Measurements from ENCODE around the gene MAP3K1.

MAP3K1 gene

GRCh38 chr5:56837956-56838355, 22.6 kb downstream of the MAP3K1 start:
- peaks cover 3% of the 10 kb centered on the region for H3K4me1 ChIP-seq (ENCODE audit: insufficient read depth, insufficient read length)
- TF ChIP-seq YY1 (IDR thresholded peaks at IDR 0.05; ENCODE audit: insufficient read depth, insufficient read length) = no peak
- TF ChIP-seq ZNF274 (IDR thresholded peaks at IDR 0.05; ENCODE audit: low read depth, low read length) = no peak
- TF ChIP-seq SUZ12 (IDR thresholded peaks at IDR 0.05; ENCODE audit: extremely low read depth, insufficient read depth, insufficient read length) = no peak
- no peak for DNase-seq (ENCODE audit: low read depth, low spot score)
- H3K4me3 ChIP-seq (ENCODE audit: insufficient read length, low read depth) = no peak overlapping the region
- H3K36me3 ChIP-seq (ENCODE audit: insufficient read depth, insufficient read length, low read length) = peaks cover 3% of the 10 kb centered on the region
- H3K27me3 ChIP-seq (ENCODE audit: insufficient read depth, insufficient read length) = no peaks in the 10 kb centered on the region
- H3K9ac ChIP-seq (ENCODE audit: insufficient read length, low read depth) = no peak overlapping the region
- H3K9me3 ChIP-seq (ENCODE audit: insufficient read depth, low read length) = no peaks in the 10 kb centered on the region

- Histone ChIP-seq H3K27me3 (ENCODE audit: insufficient read depth, insufficient read length) (no peaks in the 10 kb centered on the region), H3K9me3 (ENCODE audit: insufficient read depth, low read length) (no peaks in the 10 kb centered on the region), H3K36me3 (ENCODE audit: insufficient read depth, insufficient read length, low read length) (peaks cover 3% of the 10 kb centered on the region), H3K9ac (ENCODE audit: insufficient read length, low read depth) (no peak overlapping the region), H3K4me1 (ENCODE audit: insufficient read depth, insufficient read length) (no peaks in the 10 kb centered on the region), H3K4me3 (ENCODE audit: insufficient read length, low read depth) (no peak overlapping the region)
- no peak for DNase-seq (ENCODE audit: low read depth, low spot score)
- TF ChIP-seq ZNF274 (IDR thresholded peaks at IDR 0.05; ENCODE audit: low read depth, low read length) (no peak), YY1 (IDR thresholded peaks at IDR 0.05; ENCODE audit: insufficient read depth, insufficient read length) (no peak), SUZ12 (IDR thresholded peaks at IDR 0.05; ENCODE audit: extremely low read depth, insufficient read depth, insufficient read length) (no peak)
Observed at GRCh38 chr5:56838409-56839039, 23.2 kb downstream of the MAP3K1 start.

GRCh38 chr5:56839062-56839461, 23.7 kb downstream of the MAP3K1 start:
- Histone ChIP-seq H3K4me1 (ENCODE audit: insufficient read depth, insufficient read length) (no peaks in the 10 kb centered on the region), H3K9ac (ENCODE audit: insufficient read length, low read depth) (no peak overlapping the region)
- DNase-seq (ENCODE audit: low read depth, low spot score) = no peak

DNA sequence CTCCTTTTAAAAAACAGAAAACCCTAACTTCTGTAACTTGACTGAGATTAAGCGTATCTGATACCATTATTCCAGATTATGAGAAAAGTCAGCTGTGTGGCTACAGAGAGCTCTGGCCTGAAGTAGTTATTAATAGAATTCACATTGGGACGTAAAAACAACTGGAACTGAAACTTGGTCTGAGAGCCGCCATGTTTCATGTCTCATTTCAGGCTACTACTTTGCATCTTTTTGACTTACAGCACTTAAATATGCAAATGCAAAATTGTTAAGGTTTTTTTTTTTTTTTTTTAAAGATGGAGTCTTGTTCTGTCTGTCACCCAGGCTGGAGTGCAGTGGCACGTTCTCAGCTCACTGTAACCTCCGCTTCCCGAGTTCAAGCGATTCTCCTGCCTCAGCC, 25.2 kb downstream of the MAP3K1 start:
- Histone ChIP-seq H3K9me3 (ENCODE audit: insufficient read depth, low read length) (no peaks in the 10 kb centered on the region), H3K4me3 (ENCODE audit: insufficient read length, low read depth) (no peak overlapping the region), H3K27me3 (ENCODE audit: insufficient read depth, insufficient read length) (no peaks in the 10 kb centered on the region), H3K9ac (ENCODE audit: insufficient read length, low read depth) (no peak overlapping the region), H3K36me3 (ENCODE audit: insufficient read depth, insufficient read length, low read length) (peaks cover 3% of the 10 kb centered on the region), H3K4me1 (ENCODE audit: insufficient read depth, insufficient read length) (no peaks in the 10 kb centered on the region)
- TF ChIP-seq YY1 (IDR thresholded peaks at IDR 0.05; ENCODE audit: insufficient read depth, insufficient read length) = no peak
- TF ChIP-seq SUZ12 (IDR thresholded peaks at IDR 0.05; ENCODE audit: extremely low read depth, insufficient read depth, insufficient read length) = no peak
- TF ChIP-seq ZNF274 (IDR thresholded peaks at IDR 0.05; ENCODE audit: low read depth, low read length) = no peak
- DNase-seq (ENCODE audit: low read depth, low spot score) = no peak

More at GRCh38 chr5:56839062-56839461, 23.7 kb downstream of the MAP3K1 start:
- Histone ChIP-seq H3K9me3 (ENCODE audit: insufficient read depth, low read length) (no peaks in the 10 kb centered on the region), H3K27me3 (ENCODE audit: insufficient read depth, insufficient read length) (no peaks in the 10 kb centered on the region), H3K4me3 (ENCODE audit: insufficient read length, low read depth) (no peak overlapping the region), H3K36me3 (ENCODE audit: insufficient read depth, insufficient read length, low read length) (peaks cover 3% of the 10 kb centered on the region)
- TF ChIP-seq YY1 (IDR thresholded peaks at IDR 0.05; ENCODE audit: insufficient read depth, insufficient read length) (no peak), ZNF274 (IDR thresholded peaks at IDR 0.05; ENCODE audit: low read depth, low read length) (no peak), SUZ12 (IDR thresholded peaks at IDR 0.05; ENCODE audit: extremely low read depth, insufficient read depth, insufficient read length) (no peak)

DNA sequence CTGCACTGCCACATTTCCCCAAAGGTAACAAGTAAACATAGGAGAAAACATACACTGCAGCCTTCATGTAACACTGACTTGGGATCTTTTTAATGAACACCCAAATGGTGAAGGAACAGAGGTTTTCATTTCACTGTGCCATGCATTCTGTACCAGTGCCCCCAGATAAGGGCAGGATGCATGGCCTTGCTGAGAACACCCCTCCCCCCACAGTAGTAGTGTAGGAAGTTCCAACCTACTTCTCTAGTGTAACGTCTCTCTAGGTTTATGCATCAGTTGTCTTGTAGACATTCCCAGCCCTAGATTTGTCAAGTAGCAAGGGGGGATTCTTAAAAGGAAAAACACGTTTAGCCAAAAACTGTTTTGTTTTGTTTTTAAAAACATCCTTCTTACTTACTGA, 29.9 kb downstream of the MAP3K1 start:
- Histone ChIP-seq H3K4me3 (ENCODE audit: insufficient read length, low read depth) (no peak overlapping the region), H3K9ac (ENCODE audit: insufficient read length, low read depth) (no peak overlapping the region), H3K27me3 (ENCODE audit: insufficient read depth, insufficient read length) (no peaks in the 10 kb centered on the region), H3K4me1 (ENCODE audit: insufficient read depth, insufficient read length) (no peaks in the 10 kb centered on the region), H3K9me3 (ENCODE audit: insufficient read depth, low read length) (no peaks in the 10 kb centered on the region), H3K36me3 (ENCODE audit: insufficient read depth, insufficient read length, low read length) (peaks cover 3% of the 10 kb centered on the region)
- no peak for DNase-seq (ENCODE audit: low read depth, low spot score)
- TF ChIP-seq SUZ12 (IDR thresholded peaks at IDR 0.05; ENCODE audit: extremely low read depth, insufficient read depth, insufficient read length) = no peak
- no peak for TF ChIP-seq ZNF274 (IDR thresholded peaks at IDR 0.05; ENCODE audit: low read depth, low read length)
- TF ChIP-seq YY1 (IDR thresholded peaks at IDR 0.05; ENCODE audit: insufficient read depth, insufficient read length) = no peak

GRCh38 chr5:56845904-56846480, 30.6 kb downstream of the MAP3K1 start:
- Histone ChIP-seq H3K4me3 (ENCODE audit: insufficient read length, low read depth) (no peak overlapping the region), H3K36me3 (ENCODE audit: insufficient read depth, insufficient read length, low read length) (peaks cover 3% of the 10 kb centered on the region), H3K9ac (ENCODE audit: insufficient read length, low read depth) (no peak overlapping the region), H3K27me3 (ENCODE audit: insufficient read depth, insufficient read length) (no peaks in the 10 kb centered on the region), H3K9me3 (ENCODE audit: insufficient read depth, low read length) (no peaks in the 10 kb centered on the region), H3K4me1 (ENCODE audit: insufficient read depth, insufficient read length) (no peaks in the 10 kb centered on the region)
- no peak for DNase-seq (ENCODE audit: low read depth, low spot score)
- TF ChIP-seq YY1 (IDR thresholded peaks at IDR 0.05; ENCODE audit: insufficient read depth, insufficient read length) (no peak), SUZ12 (IDR thresholded peaks at IDR 0.05; ENCODE audit: extremely low read depth, insufficient read depth, insufficient read length) (no peak), ZNF274 (IDR thresholded peaks at IDR 0.05; ENCODE audit: low read depth, low read length) (no peak)

GRCh38 chr5:56848206-56848605, 32.9 kb downstream of the MAP3K1 start:
- H3K27me3 ChIP-seq (ENCODE audit: insufficient read depth, insufficient read length) = no peaks in the 10 kb centered on the region
- H3K9me3 ChIP-seq (ENCODE audit: insufficient read depth, low read length) = no peaks in the 10 kb centered on the region
- H3K9ac ChIP-seq (ENCODE audit: insufficient read length, low read depth) = no peak overlapping the region
- no peaks in the 10 kb centered on the region for H3K36me3 ChIP-seq (ENCODE audit: insufficient read depth, insufficient read length, low read length)
- DNase-seq (ENCODE audit: low read depth, low spot score) = no peak
- H3K4me3 ChIP-seq (ENCODE audit: insufficient read length, low read depth) = no peak overlapping the region
- TF ChIP-seq YY1 (IDR thresholded peaks at IDR 0.05; ENCODE audit: insufficient read depth, insufficient read length) = no peak
- no peak for TF ChIP-seq ZNF274 (IDR thresholded peaks at IDR 0.05; ENCODE audit: low read depth, low read length)
- no peak for TF ChIP-seq SUZ12 (IDR thresholded peaks at IDR 0.05; ENCODE audit: extremely low read depth, insufficient read depth, insufficient read length)
- no peaks in the 10 kb centered on the region for H3K4me1 ChIP-seq (ENCODE audit: insufficient read depth, insufficient read length)
